GM23248 (cell line): ENCODE data around the gene HOGA1. TPM values are rescaled to one million over a fixed set of nuclear protein-coding genes. Genes with fewer than 3 reads are reported as not detected.
A peak's percentile ranks its signal among the peaks of the same experiment; 100 is the strongest.

Experiments
- DNase-seq: peaks from one replicate; pipeline ENCODE4 v3.0.0-alpha.2; 2015
- H2AFZ ChIP-seq: fragments of 200-600 bp; sonication (generic); 2 replicates; pipeline ENCODE4 v1.6.1; 2016; ENCODE audit warnings: antibody characterized with exemption
- H3F3A ChIP-seq: fragments of 200-600 bp; sonication (generic); 2 replicates; pipeline ENCODE4 v1.6.1; 2016; ENCODE audit warnings: mild to moderate bottlenecking, antibody characterized with exemption, mixed run types; ENCODE audit not compliant: insufficient read depth
- H3K27ac ChIP-seq: fragments of 200-600 bp; sonication (generic); 2 replicates; pipeline ENCODE4 v1.5.1; 2016; ENCODE audit warnings: mild to moderate bottlenecking
- H3K27me3 ChIP-seq: fragments of 200-600 bp; sonication (generic); replicated peaks from 2 replicates; pipeline ENCODE4 v1.6.1; 2016; ENCODE audit warnings: mild to moderate bottlenecking; ENCODE audit not compliant: insufficient read depth
- H3K36me3 ChIP-seq: fragments of 200-600 bp; sonication (generic); 2 replicates; pipeline ENCODE4 v1.6.1; 2016; ENCODE audit warnings: low read depth, mild to moderate bottlenecking
- H3K4me1 ChIP-seq: fragments of 200-600 bp; sonication (generic); 2 replicates; pipeline ENCODE4 v1.6.1; 2016; ENCODE audit warnings: mild to moderate bottlenecking; ENCODE audit not compliant: insufficient read depth
- H3K4me2 ChIP-seq: fragments of 200-600 bp; sonication (generic); one replicate; pipeline ENCODE4 v1.6.1; 2016; ENCODE audit warnings: mild to moderate bottlenecking; ENCODE audit not compliant: unreplicated experiment
- H3K4me3 ChIP-seq: fragments of 200-600 bp; sonication (generic); 2 replicates; pipeline ENCODE4 v1.5.1; 2016; ENCODE audit warnings: mild to moderate bottlenecking
- H3K79me2 ChIP-seq: fragments of 200-600 bp; sonication (generic); 2 replicates; pipeline ENCODE4 v1.6.1; 2016; ENCODE audit warnings: mild to moderate bottlenecking; ENCODE audit not compliant: insufficient read depth
- H3K9ac ChIP-seq: fragments of 200-600 bp; sonication (generic); 2 replicates; pipeline ENCODE4 v1.6.1; 2016; ENCODE audit warnings: mild to moderate bottlenecking
- H3K9me2 ChIP-seq: fragments of 200-600 bp; sonication (generic); 2 replicates; pipeline ENCODE4 v1.6.1; 2016; ENCODE audit warnings: mixed run types, mild to moderate bottlenecking, moderate library complexity; ENCODE audit not compliant: insufficient read depth
- H3K9me3 ChIP-seq: fragments of 200-600 bp; sonication (generic); one replicate; pipeline ENCODE4 v1.6.1; 2017; ENCODE audit warnings: low read depth
- H4K20me1 ChIP-seq: fragments of 200-600 bp; sonication (generic); 2 replicates; pipeline ENCODE4 v1.6.0; 2016; ENCODE audit not compliant: insufficient read depth
- EZH2 ChIP-seq: fragments of 200-600 bp; sonication (generic); IDR thresholded peaks from 2 replicates; pipeline ENCODE4 v1.6.1; 2018; ENCODE audit warnings: antibody characterized with exemption, mild to moderate bottlenecking; ENCODE audit not compliant: insufficient read depth, poor library complexity, severe bottlenecking
- EZH2phosphoT487 ChIP-seq: fragments of 200-600 bp; sonication (generic); IDR thresholded peaks from 2 replicates; pipeline ENCODE4 v1.6.1; 2018; ENCODE audit warnings: antibody characterized with exemption, moderate library complexity, mild to moderate bottlenecking, low read depth; ENCODE audit not compliant: insufficient read depth
- WGBS, 2 experiments: methylation state at CpG; one replicate each; pipeline ENCODE4 v1.1.6; 2015 to 2017; ENCODE audit warnings: low lambda C conversion rate in 2 of 2, low coverage in 1 of 2; ENCODE audit errors: missing lambda C conversion rate in 2 of 2; 5-methylcytosine and 5-hydroxymethylcytosine counted together
- in situ Hi-C: fragments of 300-500 bp; cut with MboI; formaldehyde crosslinking; loops from 2 replicates; pipeline ENCODE4 v1.15.0; 2020
- polyA plus RNA-seq: library from polyadenylated mRNA; unstranded; fragments of >200 nt; fragmentation: Nextera tagmentation; extraction: Ambion mirVana; gene quantifications from 2 replicates; pipeline ENCODE4 v1.2.1, GENCODE V29; 2016
- total RNA-seq: library from RNA; depleted of rRNA; stranded (reverse); fragments of >200 nt; shearing (Covaris generic); gene quantifications from 2 replicates; pipeline ENCODE4 v1.2.3, GENCODE V29; 2014

Gene HOGA1
- total and polyA plus RNA-seq, 2 experiments from 2014 or later: 0.13 to 0.22 TPM

- Histone ChIP-seq H3K27ac (no peak within 1 kb of the TSS), H3F3A (no peaks in the 10 kb centered on the region), H3K4me3 (no peak within 1 kb of the TSS), H3K9me3 (no peaks in the 10 kb centered on the region), H3K9me2 (no peaks in the 10 kb centered on the region), H3K27me3 (no peaks in the 10 kb centered on the region), H4K20me1 (no peaks in the 10 kb centered on the region), H3K36me3 (no peaks in the 10 kb centered on the region), H3K4me1 (no peaks in the 10 kb centered on the region), H3K4me2 (no peak within 1 kb of the TSS), H2AFZ (no peak within 1 kb of the TSS), H3K9ac (no peak within 1 kb of the TSS), H3K79me2 (no peaks in the 10 kb centered on the region)
- in situ Hi-C loops: no loop called here
- DNase-seq: no peak
- TF ChIP-seq EZH2phosphoT487 (no peak), EZH2 (no peak)
- 84 to 90% methylated on average over 2 to 3 of the region's 3 CpGs for WGBS, 2 experiments
Measured at GRCh38 chr10:97589479-97589878, 5.3 kb downstream of the HOGA1 start, which contains the start of gene C10orf62. Gene C10orf62 (plus strand): TSS chr10:97589721. CDS start chr10:97589898, 177 bp downstream.

GRCh38 chr10:97590082-97590747 is 6.0 kb downstream of the HOGA1 start:
- peaks cover 2% of the 10 kb centered on the region for H3F3A ChIP-seq
- no peaks in the 10 kb centered on the region for H3K9me3 ChIP-seq
- no peaks in the 10 kb centered on the region for H3K79me2 ChIP-seq
- no peaks in the 10 kb centered on the region for H4K20me1 ChIP-seq
- H3K4me1 ChIP-seq: no peaks in the 10 kb centered on the region
- no peaks in the 10 kb centered on the region for H3K9me2 ChIP-seq
- 85 to 87% methylated on average over 15 of the region's 15 CpGs for WGBS, 2 experiments
- no peak overlapping the region for H3K4me2 ChIP-seq
- DNase-seq: no peak
- H3K27me3 ChIP-seq: no peaks in the 10 kb centered on the region
- no peak overlapping the region for H3K9ac ChIP-seq
- TF ChIP-seq EZH2phosphoT487 (no peak), EZH2 (no peak)
- H2AFZ ChIP-seq: no peak overlapping the region
- in situ Hi-C loops: no loop called here
- H3K27ac ChIP-seq: no peak overlapping the region
- no peak overlapping the region for H3K4me3 ChIP-seq
- no peaks in the 10 kb centered on the region for H3K36me3 ChIP-seq

DNA sequence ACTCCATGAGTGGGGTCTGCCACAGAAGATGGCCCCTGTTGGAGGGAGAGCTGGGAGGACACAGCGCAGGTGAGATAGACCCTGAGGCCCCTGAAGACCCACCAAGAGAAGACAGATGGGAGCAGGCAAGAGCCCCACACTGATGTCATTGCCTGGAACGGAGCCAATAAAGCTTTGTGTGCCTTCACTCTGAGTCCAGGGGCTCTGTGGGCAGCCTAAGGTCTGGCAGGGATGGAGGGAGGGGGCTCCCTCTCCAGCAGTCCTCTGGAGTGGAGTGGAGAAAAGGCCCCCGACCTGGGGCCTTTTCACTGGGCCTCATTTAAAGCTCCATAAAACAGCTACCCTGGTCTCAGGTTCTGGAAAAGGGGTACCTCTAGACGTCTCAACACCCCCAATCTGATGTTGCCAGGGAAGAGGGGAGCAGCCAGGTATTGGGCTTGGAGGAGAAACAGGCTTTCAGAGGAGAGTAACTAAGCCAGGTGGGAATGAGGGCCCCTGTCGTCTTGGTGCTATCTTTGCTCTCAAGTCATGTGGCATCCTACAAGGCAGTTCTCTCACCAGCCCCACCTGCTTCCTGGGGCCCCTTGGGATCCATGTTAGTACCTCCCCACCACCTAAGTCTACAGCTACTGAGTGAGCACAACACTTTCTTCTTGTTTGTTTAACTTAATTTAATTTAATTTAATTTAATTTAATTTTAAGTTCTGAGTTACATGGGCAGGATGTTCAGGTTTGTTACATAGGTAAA is 6.7 kb downstream of the HOGA1 start:
- Histone ChIP-seq H3K79me2 (no peaks in the 10 kb centered on the region), H4K20me1 (no peaks in the 10 kb centered on the region), H3F3A (peaks cover 9% of the 10 kb centered on the region), H3K27me3 (no peaks in the 10 kb centered on the region), H3K4me2 (no peak overlapping the region), H2AFZ (no peak overlapping the region), H3K9me2 (no peaks in the 10 kb centered on the region), H3K27ac (no peak overlapping the region), H3K4me1 (peaks cover 5% of the 10 kb centered on the region), H3K4me3 (no peak overlapping the region), H3K9me3 (no peaks in the 10 kb centered on the region), H3K36me3 (no peaks in the 10 kb centered on the region), H3K9ac (no peak overlapping the region)
- TF ChIP-seq EZH2phosphoT487: no peak
- TF ChIP-seq EZH2: no peak
- DNase-seq: no peak
- in situ Hi-C loops: no loop called here
- 60 to 73% methylated on average over 5 of the region's 5 CpGs for WGBS, 2 experiments

- WGBS, 2 experiments: 39 to 41% methylated on average over 4 of the region's 4 CpGs
Measured at GRCh38 chr10:97593421-97593820, 9.2 kb downstream of the HOGA1 start.

More at GRCh38 chr10:97593421-97593820, 9.2 kb downstream of the HOGA1 start:
- H3K9me2 ChIP-seq: no peaks in the 10 kb centered on the region
- H3K27me3 ChIP-seq: no peaks in the 10 kb centered on the region
- no peak overlapping the region for H3K9ac ChIP-seq
- H3K4me2 ChIP-seq: no peak overlapping the region
- H3F3A ChIP-seq: peaks cover 33% of the 10 kb centered on the region
- in situ Hi-C loops: no loop called here
- H3K79me2 ChIP-seq: no peaks in the 10 kb centered on the region
- no peak overlapping the region for H2AFZ ChIP-seq
- no peak for TF ChIP-seq EZH2phosphoT487
- no peak for TF ChIP-seq EZH2
- DNase-seq: peak; percentile 32
- no peaks in the 10 kb centered on the region for H3K36me3 ChIP-seq
- no peak overlapping the region for H3K27ac ChIP-seq
- peaks cover 26% of the 10 kb centered on the region for H3K4me1 ChIP-seq
- no peak overlapping the region for H3K4me3 ChIP-seq
- no peaks in the 10 kb centered on the region for H3K9me3 ChIP-seq
- no peaks in the 10 kb centered on the region for H4K20me1 ChIP-seq
